ENCODE results near the gene ZNF385B.
"Not testable (repeated sequence)": the region's sequence is repeated elsewhere in the genome, so short reads cannot be mapped to it uniquely, and the experiment has no call there.

The ZNF385B gene

DNA sequence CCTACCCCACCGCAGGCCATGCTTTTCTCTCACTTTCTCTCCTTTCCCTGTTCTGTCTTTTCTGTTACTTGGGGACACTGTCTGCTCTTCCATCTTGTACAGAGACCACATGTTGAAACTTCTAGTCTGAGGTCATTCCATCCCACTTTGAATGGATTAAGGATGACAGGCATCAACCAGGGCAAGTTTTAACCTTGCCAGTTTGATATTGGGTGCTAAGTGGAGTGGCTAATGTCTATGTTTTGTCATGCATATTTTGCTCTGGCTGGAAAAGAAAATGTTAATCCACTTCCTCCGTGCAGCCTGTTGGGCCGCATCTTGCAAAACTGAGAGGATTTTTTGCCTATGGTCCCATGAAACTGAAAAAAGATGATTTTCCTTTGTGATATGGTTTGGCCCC, 391.3 kb downstream of the ZNF385B start:
- DNase-seq, result no peak

DNA sequence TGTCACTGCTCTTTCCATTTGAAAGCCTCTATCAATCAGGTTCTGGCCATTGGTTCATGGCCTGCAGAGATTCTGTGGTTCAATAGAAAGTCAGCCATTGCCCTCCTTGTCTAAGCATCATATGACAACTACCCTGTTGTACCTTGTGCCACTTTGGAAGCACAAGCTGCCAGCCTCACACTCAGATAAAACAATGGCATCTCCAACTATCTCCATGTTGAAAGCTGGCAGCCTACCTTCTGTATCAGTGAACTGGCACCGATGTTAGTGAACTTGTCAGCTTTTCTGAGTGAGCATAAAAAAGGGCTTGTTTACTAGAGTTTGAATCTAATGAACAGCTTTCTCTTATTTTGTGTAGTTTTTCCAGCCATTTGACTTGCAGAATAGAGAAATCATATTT, 393.5 kb downstream of the ZNF385B start:
- DNase-seq, result no peak

DNA sequence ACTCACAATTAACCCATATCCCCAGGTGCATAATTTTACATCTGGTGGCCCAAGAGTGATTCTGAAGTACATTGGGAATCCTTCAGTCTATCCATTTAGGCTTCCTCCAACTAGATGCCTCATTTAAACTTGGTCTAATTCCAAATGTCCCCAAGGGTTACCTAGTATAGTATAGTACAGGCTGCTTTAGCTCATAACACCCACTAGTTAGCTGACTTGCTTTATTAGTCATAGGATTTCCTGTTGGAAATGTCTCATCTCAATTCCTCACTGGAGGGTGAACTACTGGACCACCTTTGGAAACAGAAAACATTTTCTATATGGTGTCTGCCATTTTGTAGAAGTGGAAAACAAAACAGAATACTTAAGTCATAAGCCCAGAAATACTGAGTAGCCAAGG, 394.3 kb downstream of the ZNF385B start:
- peak; percentile 64 for DNase-seq

DNA sequence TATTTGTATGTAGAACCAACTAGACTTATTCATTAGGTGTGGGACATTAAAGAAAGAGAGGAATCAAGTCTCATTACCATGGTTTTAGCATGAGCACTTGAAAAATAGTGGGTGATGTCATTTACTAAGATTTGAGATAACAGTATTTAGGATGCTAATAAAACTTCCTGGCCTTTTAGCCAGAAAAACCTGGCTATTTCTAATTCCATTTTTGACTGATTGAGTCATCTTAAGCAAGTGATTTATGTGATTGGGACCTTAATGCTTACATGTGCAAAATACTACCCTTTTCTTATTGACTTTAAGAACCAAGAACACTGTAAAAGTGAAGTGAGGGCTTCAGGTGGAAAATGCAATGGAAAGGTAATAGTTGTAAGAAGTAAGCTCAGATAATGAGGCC, 400.0 kb downstream of the ZNF385B start:
- DNase-seq, result peak; percentile 9

DNA sequence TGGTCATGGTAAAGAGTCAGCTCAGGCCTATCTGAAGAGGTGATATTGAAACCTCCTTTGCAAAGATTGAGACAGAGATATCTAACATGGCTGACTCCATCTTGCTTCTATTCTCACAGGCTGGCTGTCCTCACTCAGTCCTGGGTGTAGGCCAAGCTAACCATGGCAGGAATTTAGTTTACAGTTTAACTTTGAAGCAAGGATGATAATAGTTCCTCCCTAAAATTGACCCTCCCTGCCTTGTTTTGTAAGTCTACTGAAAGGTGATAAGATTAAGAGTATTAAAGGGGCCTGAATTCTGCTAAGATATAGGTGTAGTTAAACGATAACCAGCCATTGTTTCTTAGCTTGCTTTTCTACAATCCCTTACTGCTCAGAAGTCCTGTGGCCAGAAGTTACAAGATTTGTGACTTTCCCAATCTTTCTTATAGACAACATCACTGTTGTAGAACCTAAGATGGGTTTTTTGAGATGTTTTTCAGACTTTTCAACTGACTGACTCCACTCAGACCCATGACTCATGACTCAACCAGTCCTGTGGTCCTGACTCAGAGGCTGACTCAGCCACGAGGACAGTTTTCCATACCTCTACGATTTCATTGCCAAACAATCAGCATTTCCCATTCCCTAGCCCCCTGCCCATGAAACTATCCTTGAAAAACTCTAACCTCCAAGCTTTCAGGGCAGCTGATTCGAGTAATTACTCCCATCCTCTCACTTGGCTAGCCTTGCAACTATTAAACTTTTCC, 401.1 kb downstream of the ZNF385B start:
- DNase-seq, result peak; percentile 92

DNA sequence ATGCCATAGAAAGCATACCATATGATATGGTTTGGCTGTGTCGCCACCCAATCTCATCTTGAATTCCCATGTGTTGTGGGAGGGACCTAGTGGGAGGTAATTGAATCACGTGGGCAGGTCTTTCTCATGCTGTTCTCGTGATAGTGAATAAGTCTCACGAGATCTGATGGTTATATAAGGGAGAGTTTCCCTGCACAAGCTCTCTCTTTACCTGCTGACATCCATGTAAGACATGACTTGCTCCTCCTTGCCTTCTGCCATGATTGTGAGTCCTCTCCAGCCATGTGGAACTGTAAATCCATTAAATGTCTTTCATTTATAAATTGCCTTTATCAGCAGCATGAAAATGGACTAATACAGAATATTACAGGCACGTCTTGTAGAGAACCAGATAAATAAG, 403.3 kb downstream of the ZNF385B start:
- not testable (repeated sequence) for DNase-seq

DNA sequence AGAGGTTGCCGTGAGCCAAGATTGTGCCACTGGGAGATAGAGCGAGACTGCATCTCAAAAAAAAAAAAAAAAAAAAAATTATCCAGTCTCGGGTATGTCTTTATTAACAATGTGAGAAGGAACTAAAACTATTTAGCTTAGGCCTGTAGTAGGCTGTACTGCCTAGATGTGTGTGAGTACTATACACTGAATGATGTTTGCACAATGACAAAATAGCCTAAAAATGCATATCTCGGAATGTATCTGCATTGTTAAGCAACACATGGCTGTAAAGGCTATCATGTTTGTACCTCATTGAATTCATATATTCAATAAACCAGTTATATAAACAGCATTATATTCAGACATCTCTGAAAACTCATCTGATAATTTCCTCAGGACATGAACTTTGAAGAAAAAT, 405.6 kb downstream of the ZNF385B start:
- peak; percentile 70 for DNase-seq

DNA sequence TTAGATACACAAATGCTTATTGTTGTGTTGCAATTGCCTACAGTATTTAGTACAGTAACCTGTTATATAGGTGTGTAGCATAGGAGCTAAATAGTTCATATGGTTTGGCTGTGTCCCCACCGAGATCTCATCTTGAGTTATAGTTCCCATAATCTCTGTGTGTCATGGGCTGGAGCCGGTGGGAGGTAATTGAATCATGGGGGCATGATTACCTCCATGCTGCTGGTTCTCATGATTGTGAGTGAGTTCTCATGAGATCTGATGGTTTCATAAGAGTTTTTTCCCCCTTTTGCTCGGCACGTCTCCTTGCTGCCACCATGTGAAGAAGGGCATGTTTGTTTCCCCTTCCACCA, 406.3 kb downstream of the ZNF385B start:
- DNase-seq, result no peak

DNA sequence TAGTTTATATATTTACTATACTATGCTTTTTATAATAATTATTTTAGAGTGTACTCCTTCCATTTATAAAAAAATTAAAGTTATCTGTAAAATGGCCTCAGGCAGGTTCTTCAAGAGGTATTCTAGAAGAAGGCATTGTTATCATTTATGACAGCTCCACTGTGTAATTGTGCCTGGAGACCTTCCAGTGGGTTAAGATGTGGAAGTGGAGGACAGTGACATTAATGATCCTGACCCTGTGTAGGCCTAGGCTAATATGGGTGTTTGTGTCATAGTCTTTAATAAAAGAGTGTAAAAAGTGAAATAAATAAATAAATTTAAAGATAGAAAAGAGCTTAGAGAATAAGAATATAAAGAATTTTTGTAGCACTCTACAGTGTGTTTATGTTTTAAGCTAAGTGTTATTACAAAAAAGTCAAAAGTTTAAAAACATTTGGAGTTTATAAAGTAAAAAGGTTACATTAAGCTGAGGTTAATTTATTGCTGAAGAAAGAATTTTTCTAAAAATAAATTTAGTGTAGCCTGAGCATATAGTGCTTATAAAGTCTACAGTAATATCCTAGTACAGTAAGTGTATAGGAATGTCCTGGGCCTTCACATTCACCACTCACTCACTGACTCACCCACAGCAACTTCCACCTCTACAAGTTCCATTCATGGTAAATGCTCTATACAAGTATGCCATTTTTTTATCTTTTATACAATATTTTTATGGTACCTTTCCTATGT, 406.8 kb downstream of the ZNF385B start:
- peak; percentile 91 for DNase-seq

DNA sequence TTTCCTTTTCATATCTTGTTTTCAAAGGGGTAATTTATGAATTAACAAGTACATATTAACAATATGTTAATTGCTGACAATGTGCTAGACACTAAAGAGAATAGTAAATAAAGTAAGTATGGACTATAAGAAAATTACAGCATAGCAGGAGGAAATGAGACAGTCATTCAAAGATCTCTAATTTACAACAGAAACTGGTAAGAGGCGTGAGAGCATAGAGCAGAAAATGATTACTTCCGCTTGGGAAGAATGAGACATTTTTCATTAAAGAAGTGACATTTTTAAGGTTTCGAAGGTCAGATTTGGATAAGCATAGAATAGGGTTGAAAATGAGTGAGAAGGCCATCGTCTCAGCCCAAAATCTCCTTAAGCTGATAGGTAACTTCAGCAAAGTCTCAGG, 412.4 kb downstream of the ZNF385B start:
- no peak for DNase-seq

DNA sequence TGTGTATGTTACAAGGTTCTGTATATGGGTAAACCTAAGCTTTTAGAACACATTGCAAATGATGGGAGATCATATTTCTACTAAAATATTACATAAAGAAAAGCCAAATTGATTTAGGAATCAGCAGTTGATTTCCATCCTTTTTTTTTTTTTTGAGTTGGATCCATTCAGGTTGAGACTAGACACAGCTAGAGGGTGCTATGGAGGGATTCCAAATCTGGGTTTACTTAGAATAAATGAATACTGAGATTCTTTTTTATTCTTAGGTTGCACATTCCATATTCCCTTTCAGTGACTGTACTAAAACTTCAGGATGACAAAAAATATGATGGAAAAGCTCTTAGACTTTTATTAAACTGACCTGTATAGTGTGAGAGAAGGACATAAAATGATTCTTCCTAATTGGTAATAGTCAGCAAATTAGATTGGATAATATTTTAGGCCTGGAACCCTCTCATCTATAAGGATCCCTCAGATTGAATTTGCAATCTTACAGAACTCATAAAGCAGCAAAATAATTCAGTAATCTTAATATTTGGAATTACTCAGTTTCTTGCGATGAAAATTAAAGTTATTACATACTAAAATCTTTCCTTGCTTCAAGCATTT, 413.5 kb downstream of the ZNF385B start:
- no peak for DNase-seq

DNA sequence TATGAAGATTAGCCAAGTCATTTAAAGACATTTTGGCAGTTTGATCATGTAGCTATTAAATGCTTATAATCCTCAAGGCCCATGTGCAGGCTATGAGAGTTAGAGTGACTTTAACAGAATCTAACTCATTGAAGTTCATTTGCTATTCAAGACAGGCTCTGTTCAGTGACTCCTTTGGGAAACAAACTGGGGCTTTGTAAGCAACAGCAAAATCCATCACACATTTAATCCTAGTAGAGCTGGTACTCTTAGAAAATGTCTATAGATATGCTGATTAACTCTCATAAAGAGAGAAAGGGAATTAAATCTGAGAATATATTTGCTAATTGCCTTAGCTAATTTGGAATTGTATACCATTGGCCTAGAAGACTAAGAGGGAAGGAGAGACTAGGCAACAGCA, 414.0 kb downstream of the ZNF385B start:
- no peak for DNase-seq

DNA sequence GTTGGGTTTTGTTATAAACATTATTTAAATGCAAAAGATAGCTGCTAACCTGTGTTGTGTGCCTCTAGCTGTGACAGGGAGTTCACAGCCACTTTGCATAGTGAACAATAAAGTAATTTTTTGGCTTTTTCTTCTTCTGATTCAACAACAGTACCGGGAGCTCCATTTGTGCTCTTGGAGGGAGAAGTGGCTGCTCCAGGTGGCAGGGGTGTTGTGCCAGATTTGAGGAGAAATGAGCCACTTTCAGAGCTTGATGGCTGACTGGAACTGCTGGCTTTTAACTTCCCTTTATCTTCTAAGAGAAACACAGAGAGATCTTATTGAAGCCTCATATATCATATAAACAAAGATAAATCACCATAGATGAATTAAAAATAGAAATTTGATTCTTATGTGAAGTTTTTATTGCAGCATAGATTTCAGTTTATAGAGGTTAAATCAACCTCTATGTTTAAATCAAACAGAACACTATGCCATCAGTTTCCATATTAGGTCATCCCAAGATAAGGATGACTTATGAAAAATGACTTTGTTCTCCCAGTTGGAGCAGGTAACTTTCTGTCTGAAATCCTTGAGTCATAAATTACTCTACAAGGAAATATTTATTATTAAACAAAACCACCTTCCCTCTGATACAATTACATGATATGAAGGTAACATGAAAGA, 414.8 kb downstream of the ZNF385B start:
- no peak for DNase-seq

DNA sequence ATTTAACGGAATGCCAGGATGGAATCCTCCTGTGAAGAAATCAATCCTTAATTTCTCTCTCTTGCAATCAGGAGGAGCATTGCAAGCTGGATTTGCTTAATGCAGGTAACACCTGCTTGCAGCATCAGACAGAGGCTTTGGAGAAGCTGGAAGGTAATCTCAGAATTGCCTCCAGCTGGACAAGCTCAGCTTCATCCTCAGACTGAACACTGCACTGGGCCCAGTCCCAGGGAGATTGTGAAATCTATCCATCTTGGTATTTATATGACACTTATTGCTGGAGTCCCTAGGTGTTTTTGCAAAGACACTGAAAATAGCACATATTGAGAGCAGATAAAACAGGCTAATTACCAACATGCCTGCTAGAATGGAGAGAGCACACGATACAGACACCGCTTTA, 417.4 kb downstream of the ZNF385B start:
- DNase-seq, result no peak

DNA sequence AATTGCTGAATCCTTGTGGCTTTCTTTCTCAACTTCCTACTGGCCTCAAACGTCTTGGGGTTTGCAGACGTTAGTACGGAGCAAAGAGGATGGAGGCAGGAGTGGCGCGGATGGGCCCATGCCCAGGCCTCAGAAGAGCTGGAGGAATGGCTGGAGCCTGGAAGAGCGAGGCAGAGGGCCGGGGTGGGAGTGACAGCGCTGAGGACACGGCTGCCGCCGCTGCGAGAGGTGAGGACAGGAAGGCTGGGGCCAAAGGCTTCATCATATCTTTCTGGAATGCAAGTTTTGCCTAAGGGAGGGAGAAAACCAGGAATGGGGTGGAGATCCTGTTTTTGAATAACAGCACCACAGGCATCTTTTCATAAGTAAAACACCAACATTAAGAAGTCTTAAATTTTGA, 418.2 kb downstream of the ZNF385B start:
- no peak for DNase-seq

DNA sequence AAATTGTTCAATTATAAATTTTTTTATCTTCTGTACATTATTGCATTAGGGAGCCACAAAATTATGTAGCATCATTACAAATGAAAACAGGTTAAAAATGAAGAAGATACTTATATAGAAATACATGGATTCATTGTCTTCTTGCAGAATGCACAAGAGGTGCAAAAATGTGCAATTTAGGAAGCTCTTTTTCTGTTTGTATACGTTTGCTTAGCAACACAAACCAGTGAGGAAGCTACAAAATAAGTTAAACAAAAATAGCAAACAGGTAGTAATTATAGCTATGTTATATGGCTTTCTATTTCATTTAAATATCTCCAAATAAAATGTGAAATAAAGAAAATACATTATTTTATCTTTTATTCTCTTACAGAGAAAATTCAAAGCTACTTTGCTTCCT, 419.2 kb downstream of the ZNF385B start:
- DNase-seq, result no peak

DNA sequence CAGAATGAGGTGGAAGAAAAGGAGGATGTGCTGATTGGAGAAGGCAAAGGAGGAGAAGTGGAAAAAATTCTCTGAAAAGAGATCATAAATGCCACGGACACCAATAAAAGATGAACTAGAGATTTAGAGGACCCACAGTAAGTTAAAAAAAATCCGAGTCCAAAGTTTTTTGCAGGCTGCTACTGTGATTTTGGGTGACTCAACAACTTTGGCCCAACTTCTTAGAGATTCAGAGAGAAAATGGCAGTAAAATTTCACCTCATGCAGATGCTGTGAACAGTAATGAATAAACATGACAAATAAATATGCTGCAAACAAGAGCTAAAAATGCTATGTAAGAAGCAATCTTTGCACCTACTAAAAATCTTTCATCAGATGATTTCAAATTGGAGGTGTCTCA, 419.9 kb downstream of the ZNF385B start:
- no peak for DNase-seq

DNA sequence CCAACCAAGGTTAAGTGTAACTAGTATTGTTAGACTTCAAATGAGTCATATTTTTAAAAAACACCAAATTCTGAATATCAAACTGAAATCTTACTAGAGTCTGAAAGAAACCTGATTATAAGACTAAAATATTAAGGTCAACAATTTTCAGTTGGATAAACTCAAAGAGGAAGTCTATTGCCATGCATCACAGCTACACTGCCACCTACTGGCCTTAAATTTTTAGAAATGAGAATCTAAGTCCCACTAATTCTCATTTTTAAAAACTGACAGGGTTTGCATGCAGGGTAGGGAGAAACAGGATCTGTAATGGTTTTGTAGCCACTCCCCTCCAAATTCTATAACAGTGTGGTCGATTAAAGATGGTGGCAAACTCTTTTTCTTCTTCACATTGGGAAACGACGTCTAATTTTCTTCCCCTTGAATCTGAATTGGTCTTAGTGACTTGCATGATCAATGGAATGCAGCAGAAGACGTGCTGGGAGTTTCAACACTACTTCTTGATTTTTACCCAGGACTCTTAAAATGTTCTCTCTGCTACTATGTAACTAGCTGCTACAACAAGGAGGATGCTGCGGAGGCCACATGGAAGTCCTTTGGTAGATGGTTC, 420.7 kb downstream of the ZNF385B start:
- peak; percentile 33 for DNase-seq

DNA sequence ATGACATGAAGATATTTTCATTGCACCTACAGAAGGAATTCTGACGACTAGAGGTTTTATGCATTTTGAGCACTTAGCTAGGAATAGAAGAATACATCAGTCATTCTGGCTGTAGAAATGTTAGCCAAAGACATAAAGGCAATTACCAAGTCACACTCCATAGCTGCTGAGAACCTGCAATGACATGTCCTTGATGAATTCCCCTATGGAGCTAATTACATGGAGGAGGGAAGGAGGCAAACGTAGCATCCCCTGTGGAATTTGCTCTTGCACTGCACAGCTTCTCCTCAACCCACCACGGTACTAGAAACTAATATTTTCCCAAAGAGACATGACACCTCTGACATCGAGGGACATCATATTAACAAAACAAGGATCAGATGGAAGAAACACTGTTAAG, 422.8 kb downstream of the ZNF385B start:
- no peak for DNase-seq

DNA sequence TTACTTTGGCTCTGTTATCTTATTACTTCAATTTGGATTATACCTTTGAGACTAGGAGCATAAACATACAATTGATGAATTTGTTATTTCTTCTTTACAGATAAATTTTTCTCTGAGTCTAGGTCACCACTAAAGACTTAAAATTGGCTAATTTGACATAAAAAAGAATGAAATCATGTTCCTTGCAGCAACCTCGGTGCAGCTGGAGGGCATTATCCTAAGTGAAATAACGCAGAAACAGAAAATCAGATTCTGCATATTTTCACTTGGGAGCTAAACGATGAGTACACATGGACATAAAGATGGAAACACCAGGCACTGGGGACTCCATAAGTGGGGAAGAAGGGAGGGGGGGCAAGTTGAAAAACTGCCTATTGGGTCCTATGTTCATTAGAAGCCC, 424.0 kb downstream of the ZNF385B start:
- no peak for DNase-seq

DNA sequence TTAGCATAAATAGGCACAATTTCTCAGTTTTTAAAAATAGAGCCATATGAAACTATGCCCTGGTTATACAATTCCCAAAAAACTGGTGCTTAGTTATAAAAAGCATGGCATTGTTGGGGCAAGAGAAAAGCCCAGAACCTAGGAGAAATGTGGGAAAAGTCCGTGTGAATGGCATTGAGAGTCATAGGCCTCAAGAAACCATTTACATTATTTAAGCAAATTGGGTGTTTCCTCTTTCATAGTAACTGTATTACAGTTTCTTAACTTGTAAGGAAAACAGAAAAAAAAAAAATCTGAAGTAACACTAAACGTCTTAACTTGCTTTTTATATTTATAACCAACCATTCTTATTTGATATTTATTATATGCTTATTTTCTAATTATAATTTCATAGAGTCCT, 425.8 kb downstream of the ZNF385B start:
- no peak for DNase-seq

DNA sequence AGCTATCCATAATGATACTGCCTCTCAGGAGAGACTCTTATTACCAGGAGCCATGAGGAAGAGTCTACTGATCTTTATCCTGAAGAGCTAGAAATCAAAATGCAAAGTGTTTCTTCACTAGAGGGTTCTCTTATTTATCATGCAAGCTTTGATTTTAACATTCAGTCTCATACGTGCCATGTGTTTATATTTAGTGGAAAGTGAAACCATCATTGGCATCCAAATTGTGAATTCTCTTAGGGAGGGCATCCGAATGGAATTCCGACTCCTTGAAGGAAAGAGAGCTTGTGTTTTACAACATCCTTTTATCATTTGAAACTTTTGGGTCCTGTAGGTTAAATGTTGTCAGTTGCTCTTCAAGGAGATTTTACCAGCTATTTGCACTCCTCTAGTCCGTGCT, 426.4 kb downstream of the ZNF385B start:
- DNase-seq, result no peak

DNA sequence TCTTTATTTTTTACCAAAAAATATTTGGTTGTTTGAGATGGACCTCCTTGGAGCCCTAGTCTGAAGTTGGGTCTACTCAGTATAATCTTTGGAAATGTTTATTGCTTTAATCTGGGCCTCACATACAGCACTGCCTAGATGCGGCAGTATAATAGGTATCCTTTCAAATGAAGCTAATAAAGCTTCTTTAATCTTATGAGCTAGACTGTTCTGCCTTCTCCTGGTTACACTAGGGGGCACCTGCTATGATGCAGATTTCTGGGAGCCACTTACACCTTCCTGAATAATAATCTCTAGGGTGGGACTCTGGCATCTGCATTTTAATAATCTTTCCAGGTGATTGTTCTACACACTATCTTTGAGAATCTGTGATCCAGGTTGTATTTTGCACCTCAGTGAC, 427.1 kb downstream of the ZNF385B start:
- no peak for DNase-seq

Measured in EL (cell line).